Neural progenitor cell (in vitro differentiated cells): ENCODE measurements around the gene EVI2A. TPM values are rescaled to one million over a fixed set of nuclear protein-coding genes. Genes with fewer than 3 reads are reported as not detected.

Experiments
- DNase-seq: peaks from one replicate; pipeline ENCODE4 v3.0.0-alpha.2; 2016; ENCODE audit warnings: low spot score
- H2AFZ ChIP-seq: fragments of 200-600 bp; sonication (generic); replicated peaks from 2 replicates; pipeline ENCODE4 v1.6.1; 2016; ENCODE audit warnings: antibody characterized with exemption
- H3F3A ChIP-seq: fragments of 200-600 bp; sonication (generic); 2 replicates; pipeline ENCODE4 v1.6.1; 2016; ENCODE audit warnings: antibody characterized with exemption, low read depth
- H3K27ac ChIP-seq: fragments of 200-600 bp; sonication (generic); 2 replicates; pipeline ENCODE4 v1.5.1; 2016; ENCODE audit warnings: mild to moderate bottlenecking
- H3K27me3 ChIP-seq: fragments of 200-600 bp; sonication (generic); 2 replicates; pipeline ENCODE4 v1.6.1; 2016; ENCODE audit warnings: mild to moderate bottlenecking, moderate library complexity
- H3K36me3 ChIP-seq: fragments of 200-600 bp; sonication (generic); 2 replicates; pipeline ENCODE4 v1.5.1; 2016
- H3K4me1 ChIP-seq: fragments of 200-600 bp; sonication (generic); 2 replicates; pipeline ENCODE4 v1.6.1; 2016; ENCODE audit warnings: mixed run types
- H3K4me2 ChIP-seq: fragments of 200-600 bp; sonication (generic); 2 replicates; pipeline ENCODE4 v1.6.1; 2016
- H3K4me3 ChIP-seq: fragments of 200-600 bp; sonication (generic); 2 replicates; pipeline ENCODE4 v1.5.1; 2016
- H3K79me2 ChIP-seq: fragments of 200-600 bp; sonication (generic); 2 replicates; pipeline ENCODE4 v1.6.1; 2016; ENCODE audit warnings: low read depth
- H3K9ac ChIP-seq: fragments of 200-600 bp; sonication (generic); 2 replicates; pipeline ENCODE4 v1.6.1; 2016
- H3K9me3 ChIP-seq: fragments of 200-600 bp; sonication (generic); 2 replicates; pipeline ENCODE4 v1.5.1; 2016; ENCODE audit warnings: low read depth
- H4K20me1 ChIP-seq: fragments of 200-600 bp; sonication (generic); 2 replicates; pipeline ENCODE4 v1.6.1; 2016; ENCODE audit warnings: low read depth
- H3K27ac Mint-ChIP-seq: 3 replicates; pipeline ENCODE4 v1.8.0; 2021; ENCODE audit warnings: mixed read lengths
- H3K27me3 Mint-ChIP-seq: 2 replicates; pipeline ENCODE4 v1.8.0; 2022; ENCODE audit warnings: low read depth, mild to moderate bottlenecking, inconsistent platforms, moderate library complexity, mixed read lengths; ENCODE audit not compliant: insufficient read depth
- H3K36me3 Mint-ChIP-seq: 3 replicates; pipeline ENCODE4 v1.8.0; 2021; ENCODE audit warnings: mixed read lengths
- H3K4me1 Mint-ChIP-seq: 3 replicates; pipeline ENCODE4 v1.8.0; 2021; ENCODE audit warnings: mixed read lengths
- H3K4me3 Mint-ChIP-seq: 3 replicates; pipeline ENCODE4 v1.8.0; 2021; ENCODE audit warnings: mild to moderate bottlenecking, moderate library complexity, mixed read lengths
- H3K9me3 Mint-ChIP-seq: 3 replicates; pipeline ENCODE4 v1.8.0; 2020; ENCODE audit warnings: mixed read lengths
- EZH2 ChIP-seq: fragments of 200-600 bp; sonication (generic); IDR thresholded peaks from 2 replicates; pipeline ENCODE4 v1.6.1; 2017; ENCODE audit warnings: antibody characterized with exemption, mild to moderate bottlenecking, moderate library complexity
- EZH2phosphoT487 ChIP-seq: fragments of 200-600 bp; sonication (generic); IDR thresholded peaks from 2 replicates; pipeline ENCODE4 v1.6.1; 2017; ENCODE audit warnings: antibody characterized with exemption
- total RNA-seq: library from RNA; depleted of rRNA; stranded (reverse); fragments of >200 nt; gene quantifications from 2 replicates; pipeline ENCODE4 v1.2.3, GENCODE V29; 2015; ENCODE audit warnings: low replicate concordance
- TF ChIP-seq, protein P1 (sequence below): fragments of 200-600 bp; sonication (generic); IDR thresholded peaks from 2 replicates; pipeline ENCODE4 v1.5.1; 2017; ENCODE audit warnings: antibody characterized with exemption, mild to moderate bottlenecking

The EVI2A gene
- total RNA-seq, 1 donor from 2014 or later, result not detected

DNA sequence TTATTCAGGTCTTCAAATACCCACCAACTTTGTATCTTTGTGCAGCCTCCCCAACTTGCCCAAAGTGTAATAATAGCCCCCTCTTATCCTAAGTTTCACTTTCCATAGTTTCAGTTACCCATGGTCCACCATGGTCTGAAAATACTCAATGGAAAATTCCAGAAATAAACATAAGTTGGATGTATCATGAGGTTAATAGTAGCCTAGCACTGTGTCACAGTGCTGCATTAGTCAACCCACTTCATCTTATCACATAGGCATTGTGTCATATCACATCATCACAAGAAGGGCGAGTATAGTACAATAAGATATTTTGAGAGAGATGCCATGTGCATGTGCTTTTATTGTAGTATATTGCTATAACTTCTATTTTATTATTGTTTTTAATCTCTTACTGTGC lies 46.3 kb downstream of the EVI2A start:
- Mint-ChIP-seq H3K36me3 (peaks cover 27% of the 10 kb centered on the region), H3K4me3 (no peak overlapping the region), H3K27me3 (no peaks in the 10 kb centered on the region), H3K27ac (no peak overlapping the region), H3K4me1 (no peaks in the 10 kb centered on the region), H3K9me3 (no peaks in the 10 kb centered on the region)
- no peak overlapping the region for H3K4me2 ChIP-seq
- no peaks in the 10 kb centered on the region for H3F3A ChIP-seq
- H3K4me1 ChIP-seq, result peaks cover 9% of the 10 kb centered on the region
- H2AFZ ChIP-seq, result no peak overlapping the region
- H4K20me1 ChIP-seq, result no peaks in the 10 kb centered on the region
- H3K4me3 ChIP-seq, result no peak overlapping the region
- H3K27ac ChIP-seq, result no peak overlapping the region
- no peaks in the 10 kb centered on the region for H3K27me3 ChIP-seq
- peaks cover 2% of the 10 kb centered on the region for H3K36me3 ChIP-seq
- H3K9me3 ChIP-seq, result no peaks in the 10 kb centered on the region
- TF ChIP-seq, protein P1, sequence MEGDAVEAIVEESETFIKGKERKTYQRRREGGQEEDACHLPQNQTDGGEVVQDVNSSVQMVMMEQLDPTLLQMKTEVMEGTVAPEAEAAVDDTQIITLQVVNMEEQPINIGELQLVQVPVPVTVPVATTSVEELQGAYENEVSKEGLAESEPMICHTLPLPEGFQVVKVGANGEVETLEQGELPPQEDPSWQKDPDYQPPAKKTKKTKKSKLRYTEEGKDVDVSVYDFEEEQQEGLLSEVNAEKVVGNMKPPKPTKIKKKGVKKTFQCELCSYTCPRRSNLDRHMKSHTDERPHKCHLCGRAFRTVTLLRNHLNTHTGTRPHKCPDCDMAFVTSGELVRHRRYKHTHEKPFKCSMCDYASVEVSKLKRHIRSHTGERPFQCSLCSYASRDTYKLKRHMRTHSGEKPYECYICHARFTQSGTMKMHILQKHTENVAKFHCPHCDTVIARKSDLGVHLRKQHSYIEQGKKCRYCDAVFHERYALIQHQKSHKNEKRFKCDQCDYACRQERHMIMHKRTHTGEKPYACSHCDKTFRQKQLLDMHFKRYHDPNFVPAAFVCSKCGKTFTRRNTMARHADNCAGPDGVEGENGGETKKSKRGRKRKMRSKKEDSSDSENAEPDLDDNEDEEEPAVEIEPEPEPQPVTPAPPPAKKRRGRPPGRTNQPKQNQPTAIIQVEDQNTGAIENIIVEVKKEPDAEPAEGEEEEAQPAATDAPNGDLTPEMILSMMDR, result no peak
- TF ChIP-seq EZH2phosphoT487 (no peak), EZH2 (no peak)
- H3K9ac ChIP-seq, result no peak overlapping the region
- H3K79me2 ChIP-seq, result no peaks in the 10 kb centered on the region
- no peak for DNase-seq

DNA sequence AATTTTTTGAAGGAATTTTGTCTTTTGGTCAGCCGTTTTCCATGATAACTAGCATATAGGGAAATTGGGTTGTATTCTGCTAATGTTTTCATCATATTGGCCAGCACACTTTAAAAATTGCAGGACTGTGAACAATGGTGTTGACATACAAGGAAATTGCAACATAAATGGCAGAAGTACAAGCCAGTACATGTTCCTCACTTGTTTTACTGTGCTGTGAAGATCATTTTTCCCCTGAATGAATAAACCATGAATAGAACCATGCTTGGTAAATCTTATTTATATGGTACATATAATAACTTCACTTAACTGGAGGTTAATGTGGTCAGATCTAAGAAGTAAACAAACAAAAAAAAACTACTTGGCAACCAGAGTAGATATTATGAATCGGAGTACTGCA lies 47.2 kb downstream of the EVI2A start:
- no peak overlapping the region for H3K27ac Mint-ChIP-seq
- peaks cover 3% of the 10 kb centered on the region for H3K4me1 ChIP-seq

DNA sequence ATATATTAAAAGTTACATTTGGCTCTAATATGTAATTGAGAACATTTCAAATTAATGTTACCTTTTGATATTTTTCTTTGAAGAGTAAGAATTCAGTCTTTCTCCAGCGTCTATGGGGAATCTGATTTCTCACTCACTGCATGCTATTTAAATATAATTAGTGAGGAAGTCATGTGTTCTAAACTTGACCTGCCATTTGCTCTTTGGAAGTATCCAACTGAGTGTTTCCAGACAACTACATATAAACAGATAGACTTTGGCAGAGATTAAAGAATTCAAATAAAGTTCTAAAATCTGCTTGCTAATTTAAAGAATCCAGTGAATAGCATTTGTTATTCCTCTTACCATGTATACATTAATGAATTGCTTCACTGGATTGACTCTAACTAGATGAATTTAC lies 47.9 kb downstream of the EVI2A start:
- no peaks in the 10 kb centered on the region for H3K27me3 Mint-ChIP-seq
- Histone ChIP-seq H2AFZ (no peak overlapping the region), H3K4me2 (no peak overlapping the region), H4K20me1 (no peaks in the 10 kb centered on the region), H3K27ac (no peak overlapping the region), H3K36me3 (peaks cover 2% of the 10 kb centered on the region), H3K79me2 (no peaks in the 10 kb centered on the region), H3F3A (no peaks in the 10 kb centered on the region), H3K27me3 (no peaks in the 10 kb centered on the region), H3K9ac (no peak overlapping the region), H3K4me3 (no peak overlapping the region), H3K4me1 (no peaks in the 10 kb centered on the region), H3K9me3 (no peaks in the 10 kb centered on the region)
- H3K4me1 Mint-ChIP-seq, result peaks cover 12% of the 10 kb centered on the region
- TF ChIP-seq EZH2, result no peak
- no peak for TF ChIP-seq EZH2phosphoT487
- TF ChIP-seq, protein P1, result no peak
- H3K27ac Mint-ChIP-seq, result no peak overlapping the region
- no peak overlapping the region for H3K4me3 Mint-ChIP-seq
- H3K9me3 Mint-ChIP-seq, result no peaks in the 10 kb centered on the region
- no peak for DNase-seq
- peaks cover 34% of the 10 kb centered on the region for H3K36me3 Mint-ChIP-seq

More for the DNA sequence above, 47.2 kb downstream of the EVI2A start:
- Mint-ChIP-seq H3K27me3 (no peaks in the 10 kb centered on the region), H3K36me3 (peaks cover 31% of the 10 kb centered on the region), H3K4me3 (no peak overlapping the region), H3K9me3 (no peaks in the 10 kb centered on the region), H3K4me1 (peaks cover 8% of the 10 kb centered on the region)
- TF ChIP-seq, protein P1, result no peak
- TF ChIP-seq EZH2phosphoT487 (no peak), EZH2 (no peak)
- peaks cover 2% of the 10 kb centered on the region for H3K36me3 ChIP-seq
- H4K20me1 ChIP-seq, result no peaks in the 10 kb centered on the region
- H3K4me2 ChIP-seq, result no peak overlapping the region
- H2AFZ ChIP-seq, result no peak overlapping the region
- H3K9ac ChIP-seq, result no peak overlapping the region
- H3K27me3 ChIP-seq, result no peaks in the 10 kb centered on the region
- no peak overlapping the region for H3K4me3 ChIP-seq
- DNase-seq, result no peak
- H3K27ac ChIP-seq, result no peak overlapping the region
- H3F3A ChIP-seq, result no peaks in the 10 kb centered on the region
- H3K9me3 ChIP-seq, result no peaks in the 10 kb centered on the region
- no peaks in the 10 kb centered on the region for H3K79me2 ChIP-seq
